OCI-M1 (cell line): ENCODE measurements around the gene MLLT10.
A peak's percentile ranks its signal among the peaks of the same experiment; 100 is the strongest.

Experiments
- DNase-seq: peaks from one replicate; lab custom pipeline; 2025; lab: John Stamatoyannopoulos, UW

The MLLT10 gene

DNA sequence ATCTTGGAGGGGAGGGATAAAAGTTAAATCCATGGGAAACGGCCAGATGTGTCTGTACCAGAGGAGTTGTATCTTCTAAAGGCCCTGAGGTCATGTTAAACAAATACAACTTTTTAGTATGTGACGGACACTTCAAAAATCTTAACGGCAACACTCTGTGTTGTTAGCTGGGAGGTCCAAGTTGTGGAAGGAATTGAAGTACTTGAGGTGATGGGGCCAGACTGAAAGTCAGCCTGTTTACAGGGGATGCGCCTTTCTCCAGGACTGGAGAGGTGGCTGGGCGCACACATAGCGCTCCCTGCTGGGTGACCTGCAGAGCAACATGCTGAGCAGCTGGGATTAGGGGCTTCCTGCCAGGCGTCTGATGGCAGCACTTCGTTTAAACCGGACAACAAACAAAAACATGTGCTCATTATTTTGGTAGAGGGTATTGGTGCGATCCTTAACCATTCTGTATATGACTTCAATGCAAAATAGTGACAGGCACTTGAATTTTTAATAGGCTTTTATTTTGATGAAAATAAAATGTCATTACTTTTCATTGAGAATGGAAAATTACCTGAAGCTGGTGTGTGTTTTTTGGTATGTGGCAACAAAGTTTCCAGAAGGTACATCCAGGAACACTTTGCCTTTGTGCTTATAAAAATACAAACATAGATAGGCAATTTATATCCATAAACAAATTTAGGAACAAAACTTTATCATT, 198.2 kb downstream of the MLLT10 start:
- DNase-seq = peak; percentile 76

DNA sequence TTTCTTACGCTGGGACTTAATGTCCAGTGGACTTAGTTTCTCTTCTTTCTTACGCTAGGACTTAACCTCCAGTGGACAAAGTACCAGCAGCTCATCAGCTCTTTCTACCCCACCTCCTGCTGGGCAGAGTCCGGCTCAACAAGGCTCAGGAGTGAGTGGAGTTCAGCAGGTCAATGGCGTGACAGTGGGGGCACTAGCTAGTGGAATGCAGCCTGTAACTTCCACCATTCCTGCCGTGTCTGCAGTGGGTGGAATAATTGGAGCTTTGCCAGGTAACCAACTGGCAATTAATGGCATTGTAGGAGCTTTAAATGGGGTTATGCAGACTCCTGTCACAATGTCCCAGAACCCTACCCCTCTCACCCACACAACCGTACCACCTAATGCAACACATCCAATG, 199.7 kb downstream of the MLLT10 start:
- DNase-seq = no peak

- DNase-seq = no peak
Measured at GRCh38 chr10:21737106-21737505, 203.1 kb downstream of the MLLT10 start.

DNA sequence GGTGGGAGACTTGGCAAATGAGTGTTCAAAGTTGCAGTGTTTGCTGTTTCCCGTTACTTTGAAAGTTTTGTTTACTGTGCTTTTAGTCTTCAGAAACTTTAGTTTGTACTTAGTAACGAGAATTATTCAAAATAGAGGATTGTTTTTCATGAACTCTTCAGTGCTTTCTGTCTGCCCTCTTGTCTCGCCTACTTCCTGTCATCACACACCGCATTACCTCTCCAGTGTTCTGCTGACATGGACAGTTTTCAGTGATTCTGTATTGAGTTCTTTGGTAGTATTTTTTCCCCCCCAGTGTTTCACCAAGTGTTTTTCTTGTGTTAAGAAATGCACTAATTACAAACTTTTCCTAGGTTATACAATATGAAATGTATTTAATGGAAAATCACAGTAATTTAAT, 207.0 kb downstream of the MLLT10 start:
- DNase-seq = no peak

- DNase-seq = no peak
Measured at GRCh38 chr10:21742740-21743412, 208.8 kb downstream of the MLLT10 start.

DNA sequence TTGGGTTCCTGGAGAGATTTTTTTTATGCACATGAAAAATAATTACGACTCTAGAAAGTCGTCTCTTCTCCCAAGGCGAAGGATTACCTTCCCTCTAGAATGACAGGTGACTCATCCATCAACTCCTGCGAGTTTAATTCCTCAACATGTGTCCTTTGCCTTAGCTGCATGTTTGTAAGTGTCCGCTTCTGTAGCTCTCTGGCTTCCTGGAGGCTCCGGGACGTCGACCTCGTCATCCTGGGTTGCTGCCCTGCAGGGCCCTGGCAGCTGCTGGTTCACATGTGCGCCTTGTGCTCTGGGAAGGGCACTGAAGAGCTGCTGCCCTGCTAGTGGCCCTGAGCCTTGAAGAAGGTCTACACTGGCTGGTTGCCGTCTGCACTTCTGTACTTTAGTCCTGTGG, 210.2 kb downstream of the MLLT10 start:
- no peak for DNase-seq

GRCh38 chr10:21746118-21746517, 212.1 kb downstream of the MLLT10 start:
- no peak for DNase-seq

DNA sequence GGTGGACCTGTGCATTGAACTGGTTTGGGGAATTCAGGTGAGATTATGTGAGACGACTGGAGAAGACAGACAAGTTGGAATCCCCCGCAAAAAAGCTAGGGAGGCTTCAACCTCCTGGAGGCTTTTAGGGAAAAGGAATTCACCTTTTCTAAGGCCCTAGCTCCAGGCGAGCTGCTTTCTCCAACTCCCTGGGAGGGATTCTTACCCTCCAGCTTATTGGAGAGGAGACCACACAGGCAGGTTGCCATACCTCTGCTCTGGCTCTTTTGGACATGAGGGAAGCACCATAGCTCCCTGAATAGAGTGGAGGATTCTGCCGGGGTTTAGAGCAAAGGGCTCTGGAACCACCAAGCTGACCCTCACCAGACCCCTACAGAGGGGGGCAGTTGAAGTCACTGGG, 213.8 kb downstream of the MLLT10 start:
- DNase-seq = no peak

DNA sequence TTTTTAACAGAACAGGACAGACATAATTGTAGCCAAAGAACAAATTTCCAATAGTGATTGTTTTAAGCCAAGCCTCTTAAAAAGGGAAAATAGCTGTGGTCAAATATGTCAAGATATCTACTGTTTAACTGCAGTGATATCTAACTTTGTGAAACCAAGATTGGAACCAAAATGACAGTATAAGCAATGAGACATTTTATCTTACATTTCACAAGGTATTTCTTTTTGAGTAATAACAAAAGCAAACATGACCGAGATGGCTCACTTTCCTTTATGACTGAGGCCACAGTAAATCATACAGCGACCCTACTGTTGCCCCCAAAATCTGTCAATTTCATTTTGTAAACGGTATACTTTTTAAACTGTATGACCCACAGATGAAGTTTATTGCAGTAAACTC, 215.8 kb downstream of the MLLT10 start:
- DNase-seq = no peak

GRCh38 chr10:21750424-21750823, 216.4 kb downstream of the MLLT10 start:
- DNase-seq = no peak

- peak; percentile 10 for DNase-seq
Measured at GRCh38 chr10:21751341-21752310, 217.6 kb downstream of the MLLT10 start.

DNA sequence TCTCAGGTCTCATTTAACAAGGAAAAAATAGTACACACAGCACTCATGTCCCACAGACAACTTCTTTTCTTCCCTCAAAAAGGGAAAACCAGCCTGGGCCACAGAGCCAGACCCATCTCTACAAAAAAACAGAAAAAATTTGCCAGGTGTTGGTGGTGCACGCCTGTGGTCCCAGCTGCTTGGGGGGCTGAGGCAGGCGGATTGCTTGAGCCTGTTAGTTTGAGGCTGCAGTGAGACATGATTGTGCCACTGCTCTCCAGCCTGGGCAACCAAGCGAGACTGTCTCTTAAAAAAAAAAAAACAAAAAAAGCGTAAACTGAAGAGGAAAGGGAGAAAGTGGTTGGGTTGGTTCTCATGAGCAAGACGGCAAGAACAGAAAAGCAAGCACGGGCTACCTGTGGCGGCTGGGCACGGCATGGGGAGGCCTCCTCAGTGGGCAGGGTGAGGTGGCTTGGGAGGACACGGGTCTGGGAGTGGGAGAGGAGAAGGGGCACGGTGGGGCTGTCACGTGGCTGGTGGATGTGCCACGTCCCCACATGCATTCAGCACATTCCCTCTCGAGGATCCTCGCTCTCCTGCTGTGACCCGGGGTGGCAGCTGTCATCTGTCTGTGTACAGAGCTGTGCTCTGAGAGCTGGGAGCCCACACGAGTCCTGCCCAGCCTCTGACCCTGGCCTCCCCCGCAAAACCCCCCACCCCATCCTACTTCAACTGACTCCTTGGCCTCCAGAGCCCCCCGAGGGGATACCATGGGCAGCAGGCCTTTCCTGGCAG, 219.7 kb downstream of the MLLT10 start:
- DNase-seq = no peak

- peak; percentile 10 for DNase-seq
Measured at GRCh38 chr10:21754410-21755011, 220.5 kb downstream of the MLLT10 start.

- DNase-seq = no peak
Measured at GRCh38 chr10:21756707-21757106, 222.7 kb downstream of the MLLT10 start.

GRCh38 chr10:21757185-21757901, 223.3 kb downstream of the MLLT10 start:
- DNase-seq = no peak

DNA sequence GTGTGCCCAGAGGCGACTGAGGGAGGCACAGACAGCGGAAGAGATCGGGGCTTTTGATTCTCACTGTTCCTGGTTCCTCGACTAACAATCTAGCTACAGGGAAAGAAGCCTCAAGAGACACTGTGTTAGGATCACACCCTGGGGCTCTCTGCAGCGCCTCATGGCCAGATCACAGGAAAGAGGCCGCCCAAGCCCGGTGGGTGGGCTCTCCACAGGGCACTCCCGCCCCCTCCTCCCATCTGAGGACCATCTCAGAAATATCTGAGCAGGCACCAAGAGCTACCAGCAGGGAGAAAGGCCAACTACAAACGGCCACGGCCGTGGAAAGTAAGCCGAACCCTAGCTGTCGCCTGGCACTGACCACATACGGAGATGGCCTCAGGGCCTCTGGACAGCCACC, 224.2 kb downstream of the MLLT10 start:
- no peak for DNase-seq

GRCh38 chr10:21758696-21759095, 224.7 kb downstream of the MLLT10 start:
- no peak for DNase-seq

GRCh38 chr10:21759232-21759631, 225.2 kb downstream of the MLLT10 start:
- DNase-seq = no peak

DNA sequence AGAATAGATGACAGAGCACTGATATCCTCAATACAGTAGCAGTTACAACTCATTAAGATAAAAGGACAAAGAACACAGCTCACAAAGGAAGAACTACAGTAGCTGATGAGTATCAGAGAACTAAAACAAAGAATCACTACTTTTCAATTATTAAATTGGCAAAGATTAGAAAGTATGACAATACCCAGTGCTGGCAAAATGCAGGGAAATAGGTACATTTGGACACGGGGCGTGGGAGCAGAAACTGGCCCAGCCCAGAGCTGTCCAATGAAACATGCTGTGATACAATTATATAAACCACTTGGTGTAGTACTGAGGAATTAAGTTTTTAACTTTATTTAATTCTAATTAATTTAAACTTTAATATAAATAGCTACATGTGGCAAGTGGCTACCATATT, 226.3 kb downstream of the MLLT10 start:
- no peak for DNase-seq

DNA sequence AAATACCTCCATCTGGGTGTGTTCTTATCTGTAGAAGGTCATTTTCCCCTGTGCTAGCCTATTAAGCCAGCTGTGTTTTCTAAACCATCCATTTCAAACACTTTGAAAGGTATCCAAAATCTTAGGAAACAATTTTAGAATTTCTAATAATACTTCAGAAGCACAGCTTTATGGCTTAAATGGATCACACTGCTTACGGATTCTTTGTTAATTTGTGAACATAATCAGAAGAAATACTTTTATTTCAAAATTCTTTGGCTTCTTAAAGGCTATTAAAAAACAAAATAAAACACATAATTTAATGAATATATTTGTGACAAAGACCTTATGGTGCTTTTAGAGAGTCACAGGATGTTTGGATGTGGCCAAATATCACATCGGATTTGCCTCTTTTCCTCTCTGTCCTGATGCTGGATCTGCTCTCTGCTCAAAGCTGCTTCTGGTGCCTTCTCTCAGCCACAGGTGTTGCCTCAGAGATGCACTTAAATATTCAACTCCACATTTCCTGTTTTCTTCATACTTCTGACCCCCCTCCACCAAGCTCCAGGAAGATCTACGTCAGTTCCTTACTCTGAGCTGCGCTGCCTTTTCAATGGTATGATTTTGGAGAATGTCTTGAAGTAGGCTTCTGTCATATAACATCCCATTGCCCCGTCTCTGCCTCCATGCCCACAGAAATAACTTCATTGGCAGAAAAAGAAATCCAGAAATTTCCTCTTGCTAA, 230.6 kb downstream of the MLLT10 start:
- DNase-seq = no peak
